HepG2 (cell line): ENCODE measurements around the gene CTDSP1. TPM values are rescaled to one million over a fixed set of nuclear protein-coding genes. Genes with fewer than 3 reads are reported as not detected.
A peak's percentile ranks its signal among the peaks of the same experiment; 100 is the strongest.

Experiments used
- DRAP1 ChIP-seq: IDR thresholded peaks from 2 replicates; pipeline ENCODE4 v1.6.1; 2016; ENCODE audit warnings: missing genetic modification reagents, missing compliant biosample characterization
- ISL2 ChIP-seq: sonication (generic); formaldehyde crosslinking; IDR thresholded peaks from 2 replicates; pipeline ENCODE4 v1.5.0; 2020; ENCODE audit warnings: missing genetic modification reagents
- NR2F6 ChIP-seq, 2 experiments: IDR thresholded peaks; 2 replicates each; pipeline ENCODE4 v1.6.1; 2016; ENCODE audit warnings: antibody characterized with exemption in 1 of 2, mild to moderate bottlenecking in 1 of 2
- REL ChIP-seq: sonication (generic); formaldehyde crosslinking; conservative IDR thresholded peaks from 2 replicates; pipeline ENCODE4 v1.8.0; 2022; ENCODE audit warnings: mild to moderate bottlenecking, missing genetic modification reagents, moderate library complexity
- TEAD3 ChIP-seq: optimal IDR thresholded peaks from 2 replicates; pipeline ENCODE3; 2016; ENCODE audit warnings: borderline replicate concordance
- TOPORS ChIP-seq: sonication (generic); formaldehyde crosslinking; IDR thresholded peaks from 2 replicates; pipeline ENCODE4 v1.8.0; 2023; ENCODE audit warnings: mild to moderate bottlenecking, missing genetic modification reagents
- TP53 ChIP-seq: sonication (generic); formaldehyde crosslinking; conservative IDR thresholded peaks from 2 replicates; pipeline ENCODE4 v1.4.0; 2020; ENCODE audit warnings: missing genetic modification reagents
- ZBTB37 ChIP-seq: sonication (generic); formaldehyde crosslinking; IDR thresholded peaks from 2 replicates; pipeline ENCODE4 v1.4.0; 2020; ENCODE audit warnings: mild to moderate bottlenecking, missing genetic modification reagents
- ZFP91 ChIP-seq: sonication (generic); formaldehyde crosslinking; IDR thresholded peaks from 2 replicates; pipeline ENCODE4 v1.9.0; 2022; ENCODE audit warnings: missing genetic modification reagents, mild to moderate bottlenecking, borderline replicate concordance
- ZMAT3 ChIP-seq: sonication (generic); formaldehyde crosslinking; conservative IDR thresholded peaks from 2 replicates; pipeline ENCODE4 v1.7.0; 2021; ENCODE audit warnings: missing genetic modification reagents
- ZMYM4 ChIP-seq: sonication (generic); formaldehyde crosslinking; IDR thresholded peaks from 2 replicates; pipeline ENCODE4 v1.8.1; 2023; ENCODE audit warnings: mild to moderate bottlenecking, missing genetic modification reagents
- ZNF160 ChIP-seq: sonication (generic); formaldehyde crosslinking; IDR thresholded peaks from 2 replicates; pipeline ENCODE4 v1.8.0; 2022; ENCODE audit warnings: mild to moderate bottlenecking, inconsistent platforms, missing genetic modification reagents
- ZNF232 ChIP-seq: sonication (generic); formaldehyde crosslinking; IDR thresholded peaks from 2 replicates; pipeline ENCODE4 v1.4.0; 2020; ENCODE audit warnings: missing genetic modification reagents, borderline replicate concordance
- ZNF234 ChIP-seq: sonication (generic); formaldehyde crosslinking; conservative IDR thresholded peaks from 2 replicates; pipeline ENCODE4 v1.5.1; 2020; ENCODE audit warnings: mild to moderate bottlenecking, missing genetic modification reagents
- ZNF281 ChIP-seq: sonication (generic); formaldehyde crosslinking; IDR thresholded peaks from 2 replicates; pipeline ENCODE4 v1.4.0; 2020; ENCODE audit warnings: missing genetic modification reagents, borderline replicate concordance
- ZNF343 ChIP-seq: sonication (generic); formaldehyde crosslinking; IDR thresholded peaks from 2 replicates; pipeline ENCODE4 v1.4.0; 2020; ENCODE audit warnings: mild to moderate bottlenecking, missing genetic modification reagents
- ZNF644 ChIP-seq: IDR thresholded peaks from 2 replicates; pipeline ENCODE4 v1.6.1; 2016; ENCODE audit warnings: low read depth
- ZNF678 ChIP-seq: sonication (generic); formaldehyde crosslinking; IDR thresholded peaks from 2 replicates; pipeline ENCODE4 v1.4.0; 2020; ENCODE audit warnings: mild to moderate bottlenecking, missing genetic modification reagents
- polyA plus RNA-seq, 8 experiments: library from polyadenylated mRNA; depleted of rRNA in 3 of 8; stranded (reverse) in 7 of 8; unstranded in 1 of 8; fragments of >200 nt; fragmentation: Illumina TruSeq in 4 of 8; extraction: Trizol in 4 of 8; gene quantifications; 2 replicates each; pipeline versions ENCODE4 v1.2.1 to v1.2.3, GENCODE V29; 2011 to 2016; ENCODE audit warnings: low read depth in 4 of 8, missing spikeins in 1 of 8, mixed read lengths in 1 of 8; ENCODE audit not compliant: insufficient read depth in 1 of 8
- total RNA-seq, 5 experiments: library from RNA; depleted of rRNA; stranded (reverse); fragments of >200 nt; fragmentation: Illumina TruSeq; extraction: Trizol; gene quantifications; 2 replicates each; pipeline ENCODE4 v1.2.3, GENCODE V29; 2016; ENCODE audit warnings: low read depth in 1 of 5
- TF ChIP-seq, protein P1 (sequence below): sonication (generic); formaldehyde crosslinking; IDR thresholded peaks from 2 replicates; pipeline ENCODE4 v1.5.1; 2020; ENCODE audit warnings: mild to moderate bottlenecking, moderate library complexity, missing genetic modification reagents
- TF ChIP-seq, protein P2 (sequence below): sonication (generic); formaldehyde crosslinking; IDR thresholded peaks from 2 replicates; pipeline ENCODE4 v1.4.0; 2020; ENCODE audit warnings: low read depth, mild to moderate bottlenecking, missing genetic modification reagents

The CTDSP1 gene
- total and polyA plus RNA-seq, 2 of the 13 experiments (the other 11 are each of a cell fraction or from before 2014, with no cell fraction given), result 91.0 to 268 TPM

- peak; percentile 87; the same call in 1 of the 2 replicates for TF ChIP-seq ZNF232
- peak; percentile 63; the same call in 1 of the 2 replicates for TF ChIP-seq ZNF343 (CRISPR knock-in tag)
- peak; percentile 52 for TF ChIP-seq DRAP1
- peak; percentile 95 for TF ChIP-seq ZNF281 (CRISPR knock-in tag)
- TF ChIP-seq ZMYM4 (CRISPR knock-in tag), result peak; percentile 92
- TF ChIP-seq ZNF160, result peak; percentile 88
- TF ChIP-seq NR2F6 (IDR thresholded peaks at IDR 0.05), result peak; percentile 92
- peak; percentile 94 for TF ChIP-seq NR2F6 (CRISPR knock-in tag; IDR thresholded peaks at IDR 0.05)
- peak; percentile 94; the same call in 1 of the 2 replicates for TF ChIP-seq ZMAT3 (CRISPR knock-in tag)
- peak; percentile 78 for TF ChIP-seq ZFP91 (CRISPR knock-in tag)
- peak; percentile 76; the same call in 1 of the 2 replicates for TF ChIP-seq TOPORS
- TF ChIP-seq ISL2 (CRISPR knock-in tag), result peak; percentile 93
- TF ChIP-seq ZNF644 (CRISPR knock-in tag), result peak; percentile 95
- TF ChIP-seq ZBTB37 (CRISPR knock-in tag), result peak; percentile 84
- peak; percentile 88 for TF ChIP-seq TEAD3 (CRISPR knock-in tag)
- TF ChIP-seq ZNF234 (CRISPR knock-in tag), result no peak
- no peak for TF ChIP-seq TP53 (CRISPR knock-in tag)
- TF ChIP-seq, protein P1, sequence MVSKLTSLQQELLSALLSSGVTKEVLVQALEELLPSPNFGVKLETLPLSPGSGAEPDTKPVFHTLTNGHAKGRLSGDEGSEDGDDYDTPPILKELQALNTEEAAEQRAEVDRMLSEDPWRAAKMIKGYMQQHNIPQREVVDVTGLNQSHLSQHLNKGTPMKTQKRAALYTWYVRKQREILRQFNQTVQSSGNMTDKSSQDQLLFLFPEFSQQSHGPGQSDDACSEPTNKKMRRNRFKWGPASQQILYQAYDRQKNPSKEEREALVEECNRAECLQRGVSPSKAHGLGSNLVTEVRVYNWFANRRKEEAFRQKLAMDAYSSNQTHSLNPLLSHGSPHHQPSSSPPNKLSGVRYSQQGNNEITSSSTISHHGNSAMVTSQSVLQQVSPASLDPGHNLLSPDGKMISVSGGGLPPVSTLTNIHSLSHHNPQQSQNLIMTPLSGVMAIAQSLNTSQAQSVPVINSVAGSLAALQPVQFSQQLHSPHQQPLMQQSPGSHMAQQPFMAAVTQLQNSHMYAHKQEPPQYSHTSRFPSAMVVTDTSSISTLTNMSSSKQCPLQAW, result peak; percentile 90
- peak; percentile 52; the same call in 1 of the 2 replicates for TF ChIP-seq ZNF678 (CRISPR knock-in tag)
- no peak for TF ChIP-seq REL (CRISPR knock-in tag)
- TF ChIP-seq, protein P2, sequence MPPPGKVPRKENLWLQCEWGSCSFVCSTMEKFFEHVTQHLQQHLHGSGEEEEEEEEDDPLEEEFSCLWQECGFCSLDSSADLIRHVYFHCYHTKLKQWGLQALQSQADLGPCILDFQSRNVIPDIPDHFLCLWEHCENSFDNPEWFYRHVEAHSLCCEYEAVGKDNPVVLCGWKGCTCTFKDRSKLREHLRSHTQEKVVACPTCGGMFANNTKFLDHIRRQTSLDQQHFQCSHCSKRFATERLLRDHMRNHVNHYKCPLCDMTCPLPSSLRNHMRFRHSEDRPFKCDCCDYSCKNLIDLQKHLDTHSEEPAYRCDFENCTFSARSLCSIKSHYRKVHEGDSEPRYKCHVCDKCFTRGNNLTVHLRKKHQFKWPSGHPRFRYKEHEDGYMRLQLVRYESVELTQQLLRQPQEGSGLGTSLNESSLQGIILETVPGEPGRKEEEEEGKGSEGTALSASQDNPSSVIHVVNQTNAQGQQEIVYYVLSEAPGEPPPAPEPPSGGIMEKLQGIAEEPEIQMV (CRISPR knock-in tag), result peak; percentile 63; the same call in 1 of the 2 replicates
Observed at GRCh38 chr2:218444692-218445357, 45.2 kb downstream of the CTDSP1 start (continued).
